GM18508 (cell line): ENCODE results near the gene DCAF8L2.
"Not testable (repeated sequence)": the region's sequence is repeated elsewhere in the genome, so short reads cannot be mapped to it uniquely, and the experiment has no call there.

ENCODE experiments used
- ATAC-seq: cut with Tn5 transposase; IDR thresholded peaks from one replicate; pipeline ENCODE4 v1.9.1; 2021; ENCODE audit warnings: moderate number of reproducible peaks; ENCODE audit not compliant: insufficient read depth, unreplicated experiment

DCAF8L2 gene

DNA sequence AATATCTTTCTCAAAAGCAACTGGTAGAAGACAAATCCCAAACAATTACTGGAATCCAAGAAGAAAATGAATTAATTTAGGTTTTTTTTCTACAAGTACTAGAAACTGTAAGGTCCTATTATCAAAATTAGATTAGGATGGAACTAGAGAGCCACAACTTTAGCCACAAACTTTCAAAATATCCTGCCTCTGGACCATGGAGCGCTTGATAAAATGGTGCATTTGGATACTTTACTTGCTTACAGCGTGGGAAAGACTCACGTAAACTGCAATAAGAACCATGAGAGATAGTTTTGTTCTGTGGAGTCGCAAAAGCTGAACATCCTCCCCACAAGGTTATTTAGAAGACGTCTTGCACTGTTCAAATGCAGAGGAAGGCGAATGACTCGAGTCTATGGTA, at the start of gene DCAF8L2:
Gene DCAF8L2 (plus strand): TSS at position 301 of the 400 bp plus-strand sequence. CDS start 156,552 bp downstream, outside the sequence.
- ATAC-seq = no peak

DNA sequence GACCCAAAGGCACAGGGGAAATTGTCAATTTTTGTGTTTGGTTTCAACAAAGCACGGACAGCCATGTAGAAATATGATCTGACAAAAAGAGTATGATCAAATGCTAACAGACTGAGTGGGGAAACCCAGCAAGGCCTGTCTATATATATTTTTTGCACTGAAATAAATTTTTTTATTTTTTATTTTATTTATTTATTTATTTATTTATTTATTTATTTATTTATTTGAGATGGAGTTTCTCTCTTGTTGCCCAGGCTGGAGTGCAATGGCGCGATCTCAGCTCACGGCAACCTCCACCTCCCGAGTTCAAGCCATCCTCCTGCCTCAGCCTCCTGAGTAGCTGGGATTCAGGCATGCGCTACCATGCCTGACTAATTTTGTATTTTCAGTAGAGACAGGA, 49.0 kb upstream of the DCAF8L2 start:
- not testable (repeated sequence) for ATAC-seq

DNA sequence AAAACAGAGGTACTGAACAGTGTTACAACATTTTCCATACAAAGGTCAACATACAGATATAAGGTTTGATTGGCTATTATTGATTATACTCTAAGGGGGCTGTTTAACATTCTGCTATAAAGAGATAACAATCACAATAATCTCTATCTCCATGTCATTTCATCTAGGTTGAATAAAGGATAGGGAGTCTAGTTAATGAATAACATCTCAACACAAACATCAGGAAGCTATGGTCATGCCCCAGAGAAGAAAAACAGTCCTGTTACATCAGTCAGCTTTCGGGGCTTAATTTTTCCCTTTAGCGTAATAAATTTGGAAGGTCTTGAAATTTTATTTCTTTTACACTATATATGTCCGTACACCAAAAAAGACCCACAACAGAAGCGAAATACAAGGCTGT, 41.5 kb upstream of the DCAF8L2 start:
- no peak for ATAC-seq

DNA sequence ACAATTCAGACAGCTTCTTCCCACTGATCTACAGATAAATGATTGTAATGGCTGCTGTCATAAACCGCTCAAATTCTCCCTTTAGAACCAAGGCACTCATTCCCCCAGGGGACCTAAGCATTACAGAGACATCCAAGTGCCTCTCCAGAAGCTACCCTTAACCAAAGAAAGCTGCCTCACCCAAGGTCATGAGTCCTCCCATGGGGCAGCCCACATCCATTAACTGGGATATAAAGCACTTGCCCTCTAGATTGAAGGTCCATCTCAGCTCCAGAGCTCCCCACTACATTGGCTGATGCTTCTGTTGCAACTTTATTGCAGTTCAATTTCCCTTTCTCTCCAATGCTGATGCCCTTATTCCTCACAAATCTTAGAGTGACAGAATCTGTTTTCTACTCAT, 40.5 kb upstream of the DCAF8L2 start:
- ATAC-seq = no peak

DNA sequence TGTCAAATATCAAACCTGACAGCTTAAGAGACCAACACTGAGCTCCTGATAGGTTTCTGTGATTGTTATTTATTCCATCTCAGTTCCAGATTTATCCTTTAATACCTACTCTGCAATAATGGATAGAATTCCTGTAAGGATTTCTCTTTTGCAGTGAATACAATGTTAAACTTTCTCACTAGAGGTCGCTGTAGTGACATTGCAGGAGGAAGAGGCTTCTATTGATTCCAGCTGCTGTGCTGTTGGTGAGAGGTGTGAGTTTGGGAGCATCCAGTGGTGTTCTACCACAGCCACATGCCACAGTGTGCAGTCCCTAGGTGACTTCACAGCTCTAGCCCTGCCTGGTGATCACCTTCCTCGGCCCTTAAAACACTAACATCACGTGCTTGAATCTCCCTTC, 34.6 kb upstream of the DCAF8L2 start:
- no peak for ATAC-seq

GRCh38 chrX:27565992-27566391, 24.2 kb upstream of the DCAF8L2 start:
- no peak for ATAC-seq

DNA sequence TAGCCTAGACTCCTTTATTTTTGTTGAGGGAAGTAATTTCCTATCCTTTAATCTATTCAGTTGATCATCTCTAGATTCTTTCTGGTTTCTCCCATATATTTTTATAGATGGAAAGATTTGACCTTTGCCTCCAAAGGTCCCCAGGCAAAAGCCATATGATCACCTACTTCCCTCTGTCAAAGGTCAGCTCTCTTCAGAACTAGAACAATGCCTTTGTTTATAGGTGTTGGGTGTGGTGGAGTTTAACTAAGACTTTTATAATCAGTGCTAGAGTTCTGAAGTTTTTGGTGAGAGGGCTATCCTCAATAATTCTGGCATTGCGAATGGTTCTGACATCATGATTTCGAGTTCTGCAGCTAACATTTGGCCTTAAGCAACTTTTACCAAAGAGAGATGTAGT, 19.0 kb upstream of the DCAF8L2 start:
- no peak for ATAC-seq

GRCh38 chrX:27575565-27575964, 14.6 kb upstream of the DCAF8L2 start:
- no peak for ATAC-seq

DNA sequence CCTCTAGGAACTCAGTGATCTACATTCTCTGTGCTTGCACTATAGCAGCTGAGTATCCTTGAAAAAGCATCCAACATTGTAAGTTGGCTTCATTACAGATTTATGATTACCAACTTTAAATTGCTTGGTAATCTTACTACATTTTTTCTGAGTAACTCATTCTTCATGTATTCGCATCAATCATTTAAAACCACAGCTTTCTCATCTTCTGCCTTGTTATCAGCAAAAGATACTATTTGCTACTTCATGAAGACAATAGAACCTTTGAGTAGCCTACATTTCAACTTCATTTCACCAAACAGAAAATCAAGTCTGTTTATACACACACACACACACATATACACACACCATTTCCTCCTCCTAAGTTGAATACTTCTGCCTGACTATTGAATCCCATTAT, 6.2 kb upstream of the DCAF8L2 start:
- ATAC-seq = no peak

DNA sequence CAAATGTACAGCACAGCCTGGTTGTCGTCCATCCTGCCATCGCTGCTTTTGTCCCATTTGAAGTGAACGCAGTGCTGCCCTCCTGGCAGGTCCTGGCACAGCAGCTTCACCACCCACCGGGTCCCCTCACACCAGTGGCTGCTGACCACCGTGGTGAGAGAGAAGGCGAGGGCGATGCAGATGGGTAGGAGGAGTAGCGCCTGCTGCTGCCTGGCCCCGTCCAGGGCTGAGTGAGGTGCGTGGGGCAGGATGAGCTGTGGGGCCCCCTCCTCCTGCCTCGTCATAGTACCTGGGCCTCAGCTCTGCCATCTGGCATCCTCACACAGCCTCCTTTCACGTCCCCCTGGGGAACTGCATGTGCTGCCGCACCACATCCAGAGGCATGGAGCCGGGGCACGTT, 1.8 kb downstream of the DCAF8L2 start:
- ATAC-seq = no peak

- no peak for ATAC-seq
Measured at GRCh38 chrX:27597508-27597907, 7.4 kb downstream of the DCAF8L2 start.

DNA sequence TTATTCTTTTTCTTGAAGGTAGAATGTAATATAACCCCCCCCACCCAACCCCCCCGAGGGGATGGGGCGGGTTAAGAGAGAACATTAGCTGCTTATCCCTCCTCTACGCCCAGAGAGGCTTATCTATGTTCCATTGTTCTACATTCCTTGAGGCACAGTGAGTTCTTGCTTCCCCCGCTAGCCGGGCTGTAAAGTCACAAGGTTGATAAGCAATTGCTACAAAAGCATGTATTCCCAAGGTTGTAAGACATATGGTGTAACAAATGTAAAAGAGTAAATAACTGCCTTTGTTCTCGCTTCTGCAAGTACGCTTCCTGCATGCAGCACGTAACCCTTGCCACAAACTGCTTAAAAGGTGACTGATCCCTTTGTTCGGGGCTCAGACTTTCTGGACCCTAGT, 8.2 kb downstream of the DCAF8L2 start:
- ATAC-seq = no peak

DNA sequence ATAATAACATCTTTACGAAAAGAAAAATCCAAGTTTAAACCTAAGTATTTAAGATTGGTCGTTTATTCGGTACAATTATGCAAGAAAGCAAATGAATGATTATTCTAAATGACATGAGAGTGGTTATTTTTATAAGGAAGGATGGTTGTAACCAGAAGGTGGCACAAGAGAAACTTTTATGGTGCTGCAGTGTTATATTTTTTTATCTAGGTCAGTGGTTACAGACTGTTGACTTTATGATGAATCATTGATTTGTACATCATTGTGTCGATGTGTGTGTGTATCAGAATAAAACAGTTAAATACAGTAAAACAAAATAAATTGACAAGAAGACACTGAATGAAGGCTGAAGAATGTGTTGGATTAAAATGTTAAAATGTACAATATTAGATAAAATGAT, 9.8 kb downstream of the DCAF8L2 start:
- ATAC-seq = no peak

GRCh38 chrX:27600686-27601085, 10.5 kb downstream of the DCAF8L2 start:
- ATAC-seq = no peak

DNA sequence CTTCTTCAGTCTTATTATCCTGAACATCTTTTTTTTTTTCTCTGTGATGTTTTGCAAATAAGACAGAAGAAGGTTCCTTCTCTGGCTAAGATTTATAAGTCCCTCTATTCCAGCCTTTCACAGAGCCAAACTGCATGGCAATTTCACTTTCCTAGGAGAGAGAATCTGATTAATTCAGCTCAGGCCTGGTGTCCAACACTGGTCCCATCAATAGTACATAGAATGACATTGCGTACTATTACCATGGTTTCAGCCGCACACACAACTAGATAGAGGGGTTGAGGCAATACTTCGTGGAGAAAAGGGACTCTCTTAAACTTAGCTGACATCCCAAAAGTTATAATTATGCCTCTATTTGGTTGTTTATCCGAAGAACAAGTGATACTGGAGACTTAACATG, 18.5 kb downstream of the DCAF8L2 start:
- no peak for ATAC-seq

- no peak for ATAC-seq
Measured at GRCh38 chrX:27619459-27619858, 29.3 kb downstream of the DCAF8L2 start.

DNA sequence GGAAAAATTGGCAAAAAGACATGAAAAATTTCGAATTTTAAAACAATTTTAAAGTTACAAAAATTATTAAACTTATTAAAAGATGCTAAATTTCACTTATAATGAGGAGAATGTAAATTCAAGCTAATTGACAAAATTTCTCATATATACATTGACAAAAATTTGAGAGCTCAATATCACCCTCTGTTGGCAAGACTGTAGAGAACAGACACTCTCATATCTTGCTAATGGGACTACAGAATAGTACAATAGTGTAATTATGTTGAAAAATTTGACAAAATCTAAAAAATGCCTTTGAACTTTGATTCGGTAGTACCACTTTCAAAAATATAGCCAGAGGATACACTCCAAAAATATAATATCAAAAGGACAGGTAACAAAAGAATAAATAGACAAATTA, 29.8 kb downstream of the DCAF8L2 start:
- no peak for ATAC-seq

GRCh38 chrX:27622883-27623282, 32.7 kb downstream of the DCAF8L2 start:
- ATAC-seq = no peak

GRCh38 chrX:27626066-27626465, 35.9 kb downstream of the DCAF8L2 start:
- ATAC-seq = no peak

GRCh38 chrX:27633328-27633727, 43.2 kb downstream of the DCAF8L2 start:
- no peak for ATAC-seq

GRCh38 chrX:27656581-27656980, 66.4 kb downstream of the DCAF8L2 start:
- ATAC-seq = no peak

DNA sequence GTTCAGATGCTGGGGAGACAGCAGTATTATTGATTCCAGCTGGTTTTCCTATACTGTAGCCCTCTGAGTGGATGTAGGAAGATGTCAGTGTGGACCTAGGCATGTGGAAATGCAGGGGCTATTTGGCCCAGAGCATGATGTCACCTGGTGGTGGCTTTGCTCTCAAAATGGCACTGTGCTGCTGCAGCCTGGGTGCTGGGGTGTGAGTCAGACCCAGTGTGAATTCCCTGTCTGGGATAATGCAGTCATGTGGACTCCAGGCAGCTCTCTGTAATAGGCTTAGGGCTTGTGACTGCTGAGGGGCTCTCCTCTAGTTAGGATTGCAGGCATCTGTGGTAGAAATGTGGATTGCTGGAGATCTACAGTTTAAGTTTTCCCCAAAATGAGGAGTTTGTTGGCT, 70.7 kb downstream of the DCAF8L2 start:
- ATAC-seq = no peak

DNA sequence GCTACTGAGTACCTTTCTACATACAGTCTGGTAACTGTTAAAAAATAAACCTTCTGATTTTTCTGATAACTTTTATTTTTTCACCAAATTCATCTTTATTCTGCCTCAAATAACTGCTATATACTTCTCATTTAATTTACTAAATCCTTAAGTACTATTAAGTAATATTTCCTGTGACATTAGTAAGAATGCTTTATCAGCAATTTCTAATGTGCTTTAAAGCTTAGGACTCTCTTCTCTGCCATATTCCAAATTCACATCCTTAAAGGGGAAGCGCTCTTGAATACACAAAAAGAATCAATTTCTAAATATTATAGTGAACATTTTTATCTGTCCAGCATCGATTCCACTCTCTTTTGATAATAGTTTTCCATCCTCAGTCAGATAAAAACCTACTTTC, 81.1 kb downstream of the DCAF8L2 start:
- no peak for ATAC-seq
